Measurements from ENCODE around the gene KCTD2. TPM values are rescaled to one million over a fixed set of nuclear protein-coding genes. Genes with fewer than 3 reads are reported as not detected.

The KCTD2 gene
- total RNA-seq, 1 experiment from 2014 or later, result 34.9 TPM

DNA sequence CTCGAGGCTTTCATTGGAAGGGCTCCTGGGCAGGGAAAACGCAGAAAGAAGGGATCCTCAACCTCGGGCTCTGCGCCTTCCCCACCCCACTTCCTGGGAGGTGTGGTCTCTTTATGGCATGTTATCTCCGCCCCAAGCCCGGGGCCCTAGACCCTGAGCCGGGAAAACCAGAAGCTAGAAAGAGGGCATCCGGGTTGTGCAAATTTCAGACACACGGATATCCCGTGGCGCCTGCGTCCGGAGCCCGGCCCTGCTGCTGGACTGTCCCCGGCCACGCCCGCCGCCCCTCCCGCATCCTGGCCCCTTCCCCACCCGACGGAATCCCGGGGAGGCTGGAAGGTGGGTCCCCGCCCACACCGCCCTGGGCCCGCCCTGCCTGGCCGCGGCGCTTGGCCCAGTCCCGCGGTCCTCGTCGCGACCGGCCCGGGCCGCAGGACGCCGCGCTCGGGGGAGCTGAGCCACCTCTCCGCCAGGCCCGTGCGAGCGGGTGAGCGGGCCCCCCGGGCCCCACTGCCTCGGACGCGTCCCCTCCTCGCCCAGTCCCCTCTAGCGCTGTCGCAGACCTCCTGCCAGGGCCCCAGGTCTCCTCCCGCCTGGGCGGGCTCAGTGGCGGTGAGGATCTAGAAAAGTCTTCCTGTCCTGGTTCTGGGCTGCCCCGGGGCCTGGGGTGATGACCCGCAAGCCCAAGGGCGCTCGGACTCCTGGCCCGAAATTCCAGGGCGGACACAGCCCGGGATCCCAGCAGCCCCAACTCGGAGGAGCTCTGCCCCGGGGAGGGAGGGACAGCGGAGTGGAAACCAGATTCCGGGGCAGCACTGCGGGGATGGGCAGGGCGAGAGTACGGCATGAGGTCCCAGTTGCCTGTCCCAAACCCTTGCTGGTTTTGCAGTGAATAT lies 40.8 kb downstream of the KCTD2 start, which contains the start of gene SLC16A5:
Gene SLC16A5 (plus strand): TSS at position 397 of the 896 bp plus-strand sequence. CDS start 5,683 bp downstream, outside the sequence.
- Histone ChIP-seq H3K36me3 (ENCODE audit: control insufficient read depth, insufficient read depth, low read length) (no peaks in the 10 kb centered on the region; the same call in 1 of the 2 replicates), H3K27ac (ENCODE audit: low read length) (peak within 1 kb of the TSS; percentile 93), H3K9me3 (ENCODE audit: control insufficient read depth, insufficient read depth, low read depth, low read length) (no peaks in the 10 kb centered on the region), H3K27me3 (ENCODE audit: control insufficient read depth, insufficient read depth, low read length) (no peaks in the 10 kb centered on the region), H3K4me3 (ENCODE audit: low read depth in 2 of 2, low read length in 2 of 2) (peak within 1 kb of the TSS; percentile 56 to 76), H3K4me1 (ENCODE audit: control insufficient read depth, insufficient read depth, low read length) (peaks cover 57% of the 10 kb centered on the region)
- no TSS peak for BruUV-seq (replicated peaks)
- DNase-seq (ENCODE audit: low read depth, low spot score), result no peak
- TF ChIP-seq SIN3A (IDR thresholded peaks at IDR 0.05; ENCODE audit: borderline replicate concordance, insufficient read depth, low read depth, low read length) (peak; percentile 84; the same call in 1 of the 2 replicates), POLR2AphosphoS5 (IDR thresholded peaks at IDR 0.05; ENCODE audit: low read depth, low read length) (no peak; the same call in none of the 2 replicates)
- intact Hi-C loops (cut with micrococcal nuclease; ENCODE audit: unreplicated experiment), result no loop called here
- CTCF ChIA-PET, result interaction anchor here (1.3 to 2.0 kb wide), 5 partner anchors 18 to 127 kb away, joined by 3 to 11 read pairs (median 5); no protein-coding TSS in a partner anchor
- in situ Hi-C loops (cut with HindIII; ENCODE audit: low pct_unique_long_range_greater_than_20kb, low sequenced_read_pairs), result no loop called here
- POLR2A ChIA-PET, result interaction anchor here (0.6 kb wide), 1 partner anchor 30 kb away, joined by 6 read pairs; no protein-coding TSS in a partner anchor
- peak; percentile 85 for ATAC-seq

DNA sequence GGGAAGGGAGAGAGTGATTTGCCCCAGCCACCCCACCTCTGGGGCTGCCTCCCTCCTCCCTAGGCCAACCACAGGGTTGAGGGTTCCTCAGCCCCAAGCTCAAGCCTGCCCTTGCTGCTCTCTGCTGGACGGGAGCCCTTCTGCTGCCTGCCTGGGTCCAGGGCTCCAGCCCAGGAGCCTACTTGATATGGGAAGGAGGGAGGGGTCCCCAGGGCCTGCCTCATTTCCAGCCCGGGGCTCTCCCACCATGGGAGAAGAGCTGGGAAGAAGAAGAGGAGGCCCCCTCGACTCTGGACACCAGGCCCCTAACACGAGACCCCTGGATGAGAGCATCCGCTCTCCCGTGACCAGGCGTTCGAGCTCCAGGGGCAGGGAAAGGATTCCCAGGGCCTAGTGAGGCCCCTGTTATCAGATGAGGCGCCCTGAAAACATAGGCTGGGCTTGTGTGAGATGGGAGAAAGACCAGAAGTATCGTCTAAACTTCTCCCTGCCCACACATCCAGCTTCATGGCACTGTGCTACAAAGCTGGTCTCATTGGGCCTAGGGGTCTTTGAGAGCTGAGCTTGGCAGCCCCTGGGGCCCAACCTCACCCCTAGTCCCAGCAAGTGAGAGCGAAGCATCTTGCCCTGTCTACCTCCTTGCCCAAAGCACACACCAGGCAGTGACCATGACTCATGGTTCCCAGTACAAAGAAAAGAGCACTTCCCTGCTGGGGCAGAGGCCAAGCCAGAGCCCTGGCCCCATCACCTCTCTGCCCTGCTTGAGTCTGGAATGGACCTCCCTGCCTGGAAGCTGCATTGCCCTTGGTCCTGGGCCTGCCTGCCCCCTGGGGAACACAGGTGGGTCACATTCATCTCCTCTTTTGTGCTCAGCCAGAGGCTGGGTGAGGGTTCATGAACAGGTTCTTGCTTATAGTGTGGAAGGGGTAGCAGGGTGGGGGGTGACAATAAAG lies 41.7 kb downstream of the KCTD2 start:
- ATAC-seq (peak; percentile 61), DNase-seq (ENCODE audit: low read depth, low spot score) (no peak)
- ChIA-PET POLR2A (interaction anchor here (0.6 kb wide), 1 partner anchor 348 kb away, joined by 16 read pairs; no protein-coding TSS in a partner anchor), CTCF (interaction anchor here (0.6 to 2.0 kb wide), 7 partner anchors 17 to 141 kb away, joined by 3 to 11 read pairs (median 6); no protein-coding TSS in a partner anchor)
- no peaks in the 10 kb centered on the region for H3K9me3 ChIP-seq (ENCODE audit: control insufficient read depth, insufficient read depth, low read depth, low read length)
- intact Hi-C loops (cut with micrococcal nuclease; ENCODE audit: unreplicated experiment) (no loop called here), in situ Hi-C loops (cut with HindIII; ENCODE audit: low pct_unique_long_range_greater_than_20kb, low sequenced_read_pairs) (no loop called here)
- H3K36me3 ChIP-seq (ENCODE audit: control insufficient read depth, insufficient read depth, low read length), result no peaks in the 10 kb centered on the region; the same call in 1 of the 2 replicates
- H3K4me1 ChIP-seq (ENCODE audit: control insufficient read depth, insufficient read depth, low read length), result peaks cover 64% of the 10 kb centered on the region
- peak overlapping the region; percentile 93 for H3K27ac ChIP-seq (ENCODE audit: low read length)
- BruUV-seq (replicated peaks), result TSS peak; percentile 73
- H3K4me3 ChIP-seq (ENCODE audit: low read depth in 2 of 2, low read length in 2 of 2), result peak overlapping the region; percentile 56 to 76
- no peaks in the 10 kb centered on the region for H3K27me3 ChIP-seq (ENCODE audit: control insufficient read depth, insufficient read depth, low read length)
- TF ChIP-seq REST (IDR thresholded peaks at IDR 0.05; ENCODE audit: insufficient read depth in 1 of 2, low read depth in 2 of 2, low read length in 1 of 2) (no peak), TCF7L2 (IDR thresholded peaks at IDR 0.05; ENCODE audit: low read depth, low read length) (peak; percentile 54)

Data from Panc1 (cell line).